ENCODE measurements around the gene PDE6C.
A peak's percentile ranks its signal among the peaks of the same experiment; 100 is the strongest.

PDE6C gene

GRCh38 chr10:93697207-93697606 is 84.9 kb downstream of the PDE6C start:
- TF ChIP-seq REST (IDR thresholded peaks at IDR 0.05; ENCODE audit: insufficient read depth in 1 of 2, low read depth in 2 of 2, low read length in 2 of 2) (no peak), FOXP2 (optimal IDR thresholded peaks at IDR 0.05; ENCODE audit: borderline replicate concordance, extremely low read depth, extremely low read length, insufficient read depth) (no peak), SIN3A (IDR thresholded peaks at IDR 0.05; ENCODE audit: borderline replicate concordance, insufficient read depth, low read length) (no peak), POLR2AphosphoS5 (IDR thresholded peaks at IDR 0.05; ENCODE audit: low read depth, low read length) (no peak), TAF1 (IDR thresholded peaks at IDR 0.05; ENCODE audit: borderline replicate concordance, insufficient read depth, low read length) (no peak)

DNA sequence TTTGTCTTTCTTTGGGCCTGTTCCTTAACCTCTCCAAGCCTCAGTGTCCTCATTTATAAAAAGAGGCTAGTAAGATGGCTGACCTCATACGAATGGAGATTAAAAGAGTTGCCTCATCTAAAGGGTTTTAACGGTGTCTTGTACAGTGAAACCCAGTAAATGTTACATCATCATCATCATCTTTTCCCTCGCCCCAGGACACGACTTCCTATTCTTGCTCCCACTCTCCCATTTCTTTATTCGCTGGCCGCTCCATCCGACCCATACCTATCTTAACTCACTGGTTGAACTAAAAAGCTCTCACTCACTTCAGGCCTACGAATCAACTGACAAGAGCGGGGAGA is 89.5 kb downstream of the PDE6C start:
- TF ChIP-seq SIN3A (IDR thresholded peaks at IDR 0.05; ENCODE audit: borderline replicate concordance, insufficient read depth, low read length) (no peak), TAF1 (IDR thresholded peaks at IDR 0.05; ENCODE audit: borderline replicate concordance, insufficient read depth, low read length) (no peak), REST (IDR thresholded peaks at IDR 0.05; ENCODE audit: insufficient read depth in 1 of 2, low read depth in 2 of 2, low read length in 2 of 2) (no peak), FOXP2 (optimal IDR thresholded peaks at IDR 0.05; ENCODE audit: borderline replicate concordance, extremely low read depth, extremely low read length, insufficient read depth) (no peak), POLR2AphosphoS5 (IDR thresholded peaks at IDR 0.05; ENCODE audit: low read depth, low read length) (no peak)

DNA sequence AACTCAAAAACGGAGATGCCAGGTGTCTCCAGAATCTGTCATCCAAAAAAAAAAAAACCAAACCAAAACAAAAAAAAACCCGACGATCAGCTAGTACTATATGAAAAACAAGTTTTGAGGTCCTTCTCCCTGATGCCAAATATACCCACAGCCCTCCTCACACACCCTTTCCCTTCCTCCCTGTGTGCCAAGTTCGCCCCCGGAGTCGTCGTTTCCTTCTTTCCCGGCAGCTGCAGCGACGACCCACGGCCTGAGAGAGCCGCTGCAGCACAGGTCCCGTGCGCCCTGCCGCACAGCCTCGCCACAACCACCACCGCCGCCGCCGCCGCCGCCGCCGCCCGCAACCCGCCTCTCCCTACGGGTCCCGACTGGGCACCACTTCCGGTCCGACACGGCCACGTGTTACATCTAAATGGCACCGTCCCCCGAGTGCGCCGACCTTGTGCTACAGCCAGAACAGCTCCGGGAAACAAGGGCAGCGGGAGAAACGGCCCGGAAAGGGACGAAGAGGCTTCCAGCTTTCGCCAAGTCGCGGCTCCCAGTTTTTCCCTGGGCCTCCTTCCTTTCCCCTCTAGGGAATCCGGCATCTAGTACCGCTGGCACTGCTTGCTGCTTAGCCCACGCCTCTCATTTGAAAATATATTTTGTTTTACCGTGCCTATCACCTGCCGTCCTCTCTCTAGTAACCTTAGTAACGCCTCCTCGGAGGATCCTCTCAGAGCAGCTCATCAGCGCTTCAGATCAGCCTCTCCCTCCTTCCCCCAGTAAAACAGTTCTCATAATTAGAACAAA is 90.1 kb downstream of the PDE6C start, which contains the start of gene FRA10AC1:
TSS of gene FRA10AC1 (minus strand) at position 383 of the 792 bp plus-strand sequence. CDS start 2,486 bp downstream, outside the sequence.
- TF ChIP-seq FOXP2 (optimal IDR thresholded peaks at IDR 0.05; ENCODE audit: borderline replicate concordance, extremely low read depth, extremely low read length, insufficient read depth) (peak; percentile 98), REST (IDR thresholded peaks at IDR 0.05; ENCODE audit: insufficient read depth in 1 of 2, low read depth in 2 of 2, low read length in 2 of 2) (peak in 1 of 2 experiments; percentile 65; a peak in 2 of 4 replicates), TAF1 (IDR thresholded peaks at IDR 0.05; ENCODE audit: borderline replicate concordance, insufficient read depth, low read length) (peak; percentile 98), SIN3A (IDR thresholded peaks at IDR 0.05; ENCODE audit: borderline replicate concordance, insufficient read depth, low read length) (peak; percentile 69; the same call in 1 of the 2 replicates), POLR2AphosphoS5 (IDR thresholded peaks at IDR 0.05; ENCODE audit: low read depth, low read length) (peak; percentile 75)

GRCh38 chr10:93703066-93703465 is 90.7 kb downstream of the PDE6C start:
- no peak for TF ChIP-seq TAF1 (IDR thresholded peaks at IDR 0.05; ENCODE audit: borderline replicate concordance, insufficient read depth, low read length)
- no peak for TF ChIP-seq POLR2AphosphoS5 (IDR thresholded peaks at IDR 0.05; ENCODE audit: low read depth, low read length)
- no peak for TF ChIP-seq REST (IDR thresholded peaks at IDR 0.05; ENCODE audit: insufficient read depth in 1 of 2, low read depth in 2 of 2, low read length in 2 of 2)
- TF ChIP-seq FOXP2 (optimal IDR thresholded peaks at IDR 0.05; ENCODE audit: borderline replicate concordance, extremely low read depth, extremely low read length, insufficient read depth): no peak
- no peak for TF ChIP-seq SIN3A (IDR thresholded peaks at IDR 0.05; ENCODE audit: borderline replicate concordance, insufficient read depth, low read length)
